Natural killer cell (primary cell): ENCODE results near the gene ASTN2. TPM values are rescaled to one million over a fixed set of nuclear protein-coding genes. Genes with fewer than 3 reads are reported as not detected.

ENCODE experiments used
- ATAC-seq, 3 donors: fragments of 150-1000 bp in 2 of 3; fragments of 200-7000 bp in 1 of 3; cut with Tn5 transposase; 1 replicate in 1 of 3; 2 replicates in 2 of 3; pipeline ENCODE4 v1.10.0; 2021; ENCODE audit warnings: mild to moderate bottlenecking in 2 of 3, moderate library complexity in 2 of 3
- DNase-seq, 2 donors: peaks; one replicate each; pipeline versions ENCODE4 v3.0.0 to v3.0.0-alpha.2; 2013 to 2021; ENCODE audit warnings: mixed read lengths in 1 of 2
- H3K27ac ChIP-seq: one replicate; pipeline ENCODE4 v1.5.1; 2013; ENCODE audit warnings: mild to moderate bottlenecking, low read length
- H3K27me3 ChIP-seq: one replicate; pipeline ENCODE4 v1.6.1; 2013; ENCODE audit warnings: low read length; ENCODE audit not compliant: control insufficient read depth, insufficient read depth
- H3K36me3 ChIP-seq: one replicate; pipeline ENCODE4 v1.6.1; 2013; ENCODE audit warnings: low read length; ENCODE audit not compliant: control insufficient read depth, insufficient read depth
- H3K4me1 ChIP-seq: one replicate; pipeline ENCODE4 v1.6.1; 2013; ENCODE audit warnings: low read length; ENCODE audit not compliant: control insufficient read depth, insufficient read depth
- H3K4me3 ChIP-seq: one replicate; pipeline ENCODE4 v1.5.1; 2013; ENCODE audit warnings: low read length
- H3K9me3 ChIP-seq: one replicate; pipeline ENCODE4 v1.6.1; 2013; ENCODE audit warnings: low read length; ENCODE audit not compliant: control insufficient read depth, insufficient read depth
- H3K27ac Mint-ChIP-seq, 2 donors: one replicate each; pipeline ENCODE4 v1.8.0; 2022; ENCODE audit warnings: mild to moderate bottlenecking in 2 of 2, mixed read lengths in 2 of 2, moderate library complexity in 1 of 2
- H3K27me3 Mint-ChIP-seq, 2 donors: one replicate each; pipeline ENCODE4 v1.8.0; 2022; ENCODE audit warnings: low read depth in 2 of 2, mixed read lengths in 2 of 2
- H3K36me3 Mint-ChIP-seq: one replicate; pipeline ENCODE4 v1.8.0; 2022; ENCODE audit warnings: mixed read lengths
- H3K4me1 Mint-ChIP-seq, 2 donors: one replicate each; pipeline ENCODE4 v1.8.0; 2022; ENCODE audit warnings: mixed read lengths in 2 of 2
- H3K4me3 Mint-ChIP-seq: one replicate; pipeline ENCODE4 v1.8.0; 2022; ENCODE audit warnings: mild to moderate bottlenecking, moderate library complexity, mixed read lengths
- H3K9me3 Mint-ChIP-seq, 2 donors: one replicate each; pipeline ENCODE4 v1.8.0; 2022; ENCODE audit warnings: mixed read lengths in 2 of 2
- WGBS: methylation state at CpG from one replicate; pipeline ENCODE4 v1.1.7; 2013; ENCODE audit warnings: missing lambda C conversion rate; ENCODE audit not compliant: insufficient coverage; 5-methylcytosine and 5-hydroxymethylcytosine counted together
- intact Hi-C: fragments of 100-400 bp; cut with micrococcal nuclease; formaldehyde crosslinking; loops from one replicate; pipeline ENCODE4 v1.14.2; 2022
- total RNA-seq, 4 donors: library from RNA; stranded (reverse); fragments of 120-200 nt in 1 of 4; gene quantifications; one replicate each; pipeline versions ENCODE4 v1.2.3 to v1.2.4, GENCODE V29; 2013 to 2022
- TF ChIP-seq, protein P1 (sequence below): fragments of 200-600 bp; IDR thresholded peaks from one replicate; pipeline ENCODE4 v1.8.0; 2022; ENCODE audit warnings: antibody characterized with exemption

ASTN2 gene
- total RNA-seq, 3 donors from 2014 or later (not counting 1 experiment from before 2014, with no cell fraction given): 3.0 to 3.5 (median 3.2) TPM

DNA sequence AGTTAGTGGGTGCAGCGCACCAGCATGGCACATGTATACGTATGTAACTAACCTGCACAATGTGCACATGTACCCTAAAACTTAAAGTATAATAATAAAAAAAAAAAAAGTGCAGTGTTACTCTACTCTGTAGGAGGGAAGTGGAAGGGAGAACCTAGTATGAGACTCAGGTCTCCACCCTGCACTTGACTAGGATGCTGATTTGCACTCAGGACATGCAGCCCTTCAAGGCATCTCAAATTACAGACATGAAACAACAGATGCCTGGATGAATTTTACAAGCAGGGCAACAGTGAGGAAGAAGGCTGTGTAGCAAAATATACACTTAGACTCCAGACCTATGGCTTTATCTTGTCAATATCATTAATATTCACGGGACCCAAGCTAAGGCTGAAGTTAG is 711.2 kb downstream of the ASTN2 start:
- H3K4me3 Mint-ChIP-seq: no peak overlapping the region

DNA sequence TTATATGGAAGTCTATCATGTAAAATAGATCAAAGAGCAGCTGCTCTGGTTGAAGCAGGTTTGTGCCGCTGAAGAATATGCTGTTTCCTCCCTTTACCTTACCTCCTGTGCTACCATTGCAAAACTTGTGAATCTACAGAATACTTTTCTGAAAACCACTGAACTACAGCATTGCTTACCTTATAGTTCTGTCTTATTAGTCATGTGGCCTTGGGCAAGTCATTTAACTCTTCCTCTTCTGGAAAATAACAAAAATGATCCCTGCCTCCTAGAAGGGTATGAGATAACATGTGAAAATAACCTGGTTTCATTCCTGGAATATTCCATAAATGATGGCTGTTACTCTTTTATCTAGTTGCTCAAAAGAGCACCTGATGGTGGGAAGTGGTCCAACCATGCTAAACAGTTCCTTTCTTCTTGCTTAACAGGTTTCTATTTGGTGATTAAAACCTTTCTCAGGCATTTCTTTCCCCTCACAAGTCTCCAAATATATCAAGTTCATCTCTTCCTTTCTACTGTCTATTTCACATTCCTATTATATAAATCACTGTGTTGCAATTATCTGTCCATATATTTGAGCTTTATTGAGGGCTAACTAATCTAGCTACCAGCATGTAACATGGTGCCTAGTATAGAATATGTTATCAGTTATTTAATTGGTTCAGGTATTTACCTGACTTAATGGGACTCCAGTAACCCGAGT is 712.8 kb downstream of the ASTN2 start:
- DNase-seq (no peak), ATAC-seq (no peak)
- H3K27ac Mint-ChIP-seq: peak overlapping the region in 1 of 2 donors; percentile 37
- intact Hi-C loops: no loop called here
- no peak overlapping the region for H3K4me3 Mint-ChIP-seq
- Histone ChIP-seq H3K4me1 (no peaks in the 10 kb centered on the region), H3K4me3 (no peak overlapping the region), H3K27me3 (no peaks in the 10 kb centered on the region), H3K9me3 (no peaks in the 10 kb centered on the region), H3K27ac (no peak overlapping the region), H3K36me3 (peaks cover 28% of the 10 kb centered on the region)
- H3K4me1 Mint-ChIP-seq: peaks cover 22 to 28% of the 10 kb centered on the region in 2 donors
- no peaks in the 10 kb centered on the region for H3K9me3 Mint-ChIP-seq
- H3K36me3 Mint-ChIP-seq: peaks cover 17% of the 10 kb centered on the region
- WGBS: 81% methylated on average over 2 of the region's 2 CpGs
- H3K27me3 Mint-ChIP-seq: no peaks in the 10 kb centered on the region
- TF ChIP-seq, protein P1, sequence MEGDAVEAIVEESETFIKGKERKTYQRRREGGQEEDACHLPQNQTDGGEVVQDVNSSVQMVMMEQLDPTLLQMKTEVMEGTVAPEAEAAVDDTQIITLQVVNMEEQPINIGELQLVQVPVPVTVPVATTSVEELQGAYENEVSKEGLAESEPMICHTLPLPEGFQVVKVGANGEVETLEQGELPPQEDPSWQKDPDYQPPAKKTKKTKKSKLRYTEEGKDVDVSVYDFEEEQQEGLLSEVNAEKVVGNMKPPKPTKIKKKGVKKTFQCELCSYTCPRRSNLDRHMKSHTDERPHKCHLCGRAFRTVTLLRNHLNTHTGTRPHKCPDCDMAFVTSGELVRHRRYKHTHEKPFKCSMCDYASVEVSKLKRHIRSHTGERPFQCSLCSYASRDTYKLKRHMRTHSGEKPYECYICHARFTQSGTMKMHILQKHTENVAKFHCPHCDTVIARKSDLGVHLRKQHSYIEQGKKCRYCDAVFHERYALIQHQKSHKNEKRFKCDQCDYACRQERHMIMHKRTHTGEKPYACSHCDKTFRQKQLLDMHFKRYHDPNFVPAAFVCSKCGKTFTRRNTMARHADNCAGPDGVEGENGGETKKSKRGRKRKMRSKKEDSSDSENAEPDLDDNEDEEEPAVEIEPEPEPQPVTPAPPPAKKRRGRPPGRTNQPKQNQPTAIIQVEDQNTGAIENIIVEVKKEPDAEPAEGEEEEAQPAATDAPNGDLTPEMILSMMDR: no peak

More for the DNA sequence above, 711.2 kb downstream of the ASTN2 start:
- ATAC-seq: no peak
- TF ChIP-seq, protein P1: no peak
- H3K27ac ChIP-seq: no peak overlapping the region
- no peak overlapping the region for H3K27ac Mint-ChIP-seq
- no peaks in the 10 kb centered on the region for H3K9me3 ChIP-seq
- peaks cover 17% of the 10 kb centered on the region for H3K36me3 Mint-ChIP-seq
- DNase-seq: no peak
- H3K9me3 Mint-ChIP-seq: no peaks in the 10 kb centered on the region
- 100% methylated on average over 1 of the region's 3 CpGs for WGBS
- no peaks in the 10 kb centered on the region for H3K27me3 Mint-ChIP-seq
- H3K27me3 ChIP-seq: no peaks in the 10 kb centered on the region
- H3K36me3 ChIP-seq: peaks cover 17% of the 10 kb centered on the region
- no peak overlapping the region for H3K4me3 ChIP-seq
- peaks cover 21 to 28% of the 10 kb centered on the region in 2 donors for H3K4me1 Mint-ChIP-seq
- H3K4me1 ChIP-seq: no peaks in the 10 kb centered on the region
- intact Hi-C loops: no loop called here

DNA sequence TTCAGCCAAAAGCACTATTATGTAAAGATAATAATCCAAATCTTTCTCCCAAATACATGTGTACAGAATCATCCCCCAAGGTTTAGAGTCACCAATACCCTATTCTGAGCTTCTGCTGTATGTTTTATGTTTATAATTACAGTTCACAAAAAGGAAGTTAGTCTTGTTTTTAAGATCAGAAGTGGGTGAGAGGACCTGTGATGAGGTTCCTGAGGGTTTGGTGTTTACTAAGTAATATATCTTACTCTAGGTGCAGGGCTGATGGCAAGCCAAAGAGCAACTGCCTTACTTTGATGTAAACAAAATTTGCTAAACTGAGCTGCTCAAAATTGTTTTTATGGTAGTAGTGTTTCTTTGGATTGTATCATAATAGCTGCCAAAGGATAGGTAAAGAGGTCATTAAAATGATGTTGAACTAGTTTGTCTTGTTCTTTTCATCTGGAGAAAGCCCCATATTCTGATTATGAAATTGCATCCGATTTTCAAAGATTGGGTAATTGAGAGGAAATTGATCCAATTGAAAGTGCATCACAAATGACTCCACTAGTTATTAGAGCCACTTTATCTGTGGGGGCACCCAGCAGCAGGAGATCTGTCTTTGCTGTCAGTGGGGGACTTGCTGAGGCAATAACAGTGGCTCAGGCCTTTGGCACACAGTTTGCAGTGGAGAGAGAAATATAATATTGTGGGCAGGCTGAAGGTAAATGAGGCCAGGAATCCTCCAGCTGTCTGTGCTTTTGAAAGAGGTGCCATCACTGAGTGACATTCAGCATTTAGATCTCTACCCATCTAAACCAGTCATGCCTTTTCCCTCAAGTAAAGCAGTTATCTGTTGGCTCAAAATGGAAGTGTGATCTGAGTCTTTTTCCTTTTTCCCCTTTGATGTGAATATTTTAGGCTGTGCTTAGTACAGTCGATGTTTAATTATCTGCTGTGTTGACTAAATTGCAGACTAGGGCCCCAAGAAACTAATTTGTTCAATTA is 713.7 kb downstream of the ASTN2 start:
- Mint-ChIP-seq H3K9me3 (no peaks in the 10 kb centered on the region), H3K4me3 (no peak overlapping the region), H3K27me3 (no peaks in the 10 kb centered on the region), H3K4me1 (peaks cover 30 to 32% of the 10 kb centered on the region in 2 donors), H3K27ac (peak overlapping the region in 1 of 2 donors; percentile 37), H3K36me3 (peaks cover 17% of the 10 kb centered on the region)
- no peak for ATAC-seq
- no peaks in the 10 kb centered on the region for H3K9me3 ChIP-seq
- no peaks in the 10 kb centered on the region for H3K4me1 ChIP-seq
- TF ChIP-seq, protein P1: no peak
- no peaks in the 10 kb centered on the region for H3K27me3 ChIP-seq
- no peak overlapping the region for H3K27ac ChIP-seq
- 94% methylated on average over 2 of the region's 2 CpGs for WGBS
- no peak overlapping the region for H3K4me3 ChIP-seq
- DNase-seq: no peak
- intact Hi-C loops: no loop called here
- peaks cover 28% of the 10 kb centered on the region for H3K36me3 ChIP-seq
